Neutrophil (primary cell): ENCODE data around the gene SNAI1.
"Not testable (repeated sequence)": the region's sequence is repeated elsewhere in the genome, so short reads cannot be mapped to it uniquely, and the experiment has no call there.

Experiments used
- H3K27ac ChIP-seq: fragments of 200-600 bp; sonication (generic); 2 replicates; pipeline ENCODE4 v1.5.1; 2016; ENCODE audit warnings: mild to moderate bottlenecking, moderate library complexity
- H3K27me3 ChIP-seq: fragments of 200-600 bp; sonication (generic); 2 replicates; pipeline ENCODE4 v1.6.0; 2016; ENCODE audit warnings: mild to moderate bottlenecking
- H3K36me3 ChIP-seq: fragments of 200-600 bp; sonication (generic); 2 replicates; pipeline ENCODE4 v1.5.1; 2017
- H3K4me1 ChIP-seq, 2 experiments: fragments of 200-600 bp in 1 of 2; sonication (generic) in 1 of 2; 1 replicate in 1 of 2; 2 replicates in 1 of 2; pipeline versions ENCODE4 v1.5.1 to v1.6.1; 2013 to 2016; ENCODE audit warnings: low read depth in 1 of 2, low read length in 1 of 2, mild to moderate bottlenecking in 1 of 2, moderate library complexity in 1 of 2; ENCODE audit not compliant: control insufficient read depth in 1 of 2, insufficient read depth in 1 of 2
- H3K4me3 ChIP-seq, 2 experiments: fragments of 200-600 bp in 1 of 2; sonication (generic) in 1 of 2; 1 replicate in 1 of 2; 2 replicates in 1 of 2; pipeline ENCODE4 v1.5.1; 2013 to 2016; ENCODE audit warnings: low read depth in 1 of 2, low read length in 1 of 2, mild to moderate bottlenecking in 1 of 2, moderate library complexity in 1 of 2
- H3K9me3 ChIP-seq: fragments of 200-600 bp; sonication (generic); 2 replicates; pipeline ENCODE4 v1.5.1; 2016
- CTCF ChIP-seq: fragments of 200-600 bp; sonication (generic); IDR thresholded peaks from 2 replicates; pipeline ENCODE4 v1.5.1; 2016; ENCODE audit warnings: antibody characterized with exemption

SNAI1 gene

DNA sequence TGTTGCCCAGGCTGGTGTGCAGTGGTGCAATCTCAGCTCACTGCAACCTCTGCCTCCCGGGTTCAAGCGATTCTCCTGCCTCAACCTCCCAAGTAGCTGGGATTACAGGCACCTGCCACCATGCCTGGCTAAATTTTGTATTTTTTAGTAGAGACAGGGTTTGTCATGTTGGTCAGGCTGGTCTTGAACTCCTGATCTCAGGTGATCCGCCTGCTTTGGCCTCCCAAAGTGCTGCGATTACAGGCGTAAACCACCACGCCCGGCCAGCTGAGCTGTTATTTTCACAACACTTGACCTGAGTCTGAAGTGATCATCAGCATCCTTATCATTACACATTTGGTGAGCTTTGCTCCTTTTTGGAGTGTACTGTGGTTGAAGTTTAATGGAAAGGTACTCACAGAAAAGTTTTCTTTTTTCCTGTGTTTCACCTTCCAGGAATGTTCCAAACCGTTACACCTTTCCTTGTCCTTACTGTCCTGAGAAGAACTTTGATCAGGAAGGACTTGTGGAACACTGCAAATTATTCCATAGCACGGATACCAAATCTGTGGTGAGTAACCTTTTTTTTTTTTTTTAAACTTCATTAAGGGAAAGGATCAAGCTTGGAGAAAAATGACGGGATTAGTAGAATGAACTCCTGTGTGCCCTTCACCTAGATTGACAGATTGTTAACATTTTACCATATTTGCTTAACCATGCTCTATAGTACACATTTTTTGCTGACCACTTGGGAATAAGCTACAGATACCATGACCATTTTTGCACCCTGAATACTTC, 36.9 kb upstream of the SNAI1 start:
- Histone ChIP-seq H3K4me1 (no peaks in the 10 kb centered on the region), H3K9me3 (no peaks in the 10 kb centered on the region), H3K4me3 (no peak overlapping the region), H3K36me3 (peaks cover 85% of the 10 kb centered on the region), H3K27ac (no peak overlapping the region), H3K27me3 (no peaks in the 10 kb centered on the region)
- no peak for TF ChIP-seq CTCF

DNA sequence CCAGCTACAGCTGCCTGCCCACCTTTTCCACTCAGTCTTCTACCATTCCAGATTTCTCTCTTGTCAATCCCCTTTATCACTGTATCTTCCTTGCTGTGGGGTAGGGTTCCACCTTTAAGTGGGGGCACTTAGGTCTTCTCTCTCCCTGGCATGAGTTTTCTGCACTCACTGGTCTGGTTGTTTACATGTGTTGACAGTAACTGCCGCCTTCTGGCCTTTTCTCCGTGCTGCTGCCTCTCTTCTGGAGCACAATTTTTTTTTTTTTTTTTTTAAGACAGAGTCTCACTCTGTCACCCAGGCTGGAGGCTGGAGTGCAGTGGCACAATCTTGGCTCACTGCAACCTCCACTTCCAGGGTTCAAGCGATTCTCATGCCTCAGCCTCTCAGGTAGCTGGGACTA, 34.6 kb upstream of the SNAI1 start:
- no peak for TF ChIP-seq CTCF
- Histone ChIP-seq H3K27ac (no peak overlapping the region), H3K27me3 (no peaks in the 10 kb centered on the region), H3K9me3 (no peaks in the 10 kb centered on the region), H3K36me3 (peaks cover 87% of the 10 kb centered on the region), H3K4me3 (no peak overlapping the region), H3K4me1 (no peaks in the 10 kb centered on the region)

GRCh38 chr20:49948809-49949507, 33.8 kb upstream of the SNAI1 start:
- H3K36me3 ChIP-seq, result peaks cover 91% of the 10 kb centered on the region
- TF ChIP-seq CTCF, result no peak
- no peak overlapping the region for H3K27ac ChIP-seq
- no peak overlapping the region for H3K4me3 ChIP-seq
- H3K4me1 ChIP-seq, result no peaks in the 10 kb centered on the region
- H3K9me3 ChIP-seq, result no peaks in the 10 kb centered on the region
- H3K27me3 ChIP-seq, result no peaks in the 10 kb centered on the region

GRCh38 chr20:49951151-49951550, 31.6 kb upstream of the SNAI1 start:
- H3K36me3 ChIP-seq, result peaks cover 98% of the 10 kb centered on the region
- no peak overlapping the region for H3K27ac ChIP-seq
- no peaks in the 10 kb centered on the region for H3K9me3 ChIP-seq
- H3K4me3 ChIP-seq, result no peak overlapping the region
- no peaks in the 10 kb centered on the region for H3K4me1 ChIP-seq
- TF ChIP-seq CTCF, result no peak
- H3K27me3 ChIP-seq, result no peaks in the 10 kb centered on the region

GRCh38 chr20:49955167-49955566, 27.6 kb upstream of the SNAI1 start:
- Histone ChIP-seq H3K9me3 (no peaks in the 10 kb centered on the region), H3K36me3 (peaks cover 96% of the 10 kb centered on the region), H3K4me1 (no peaks in the 10 kb centered on the region), H3K27me3 (no peaks in the 10 kb centered on the region), H3K27ac (no peak overlapping the region), H3K4me3 (no peak overlapping the region)
- TF ChIP-seq CTCF, result no peak

DNA sequence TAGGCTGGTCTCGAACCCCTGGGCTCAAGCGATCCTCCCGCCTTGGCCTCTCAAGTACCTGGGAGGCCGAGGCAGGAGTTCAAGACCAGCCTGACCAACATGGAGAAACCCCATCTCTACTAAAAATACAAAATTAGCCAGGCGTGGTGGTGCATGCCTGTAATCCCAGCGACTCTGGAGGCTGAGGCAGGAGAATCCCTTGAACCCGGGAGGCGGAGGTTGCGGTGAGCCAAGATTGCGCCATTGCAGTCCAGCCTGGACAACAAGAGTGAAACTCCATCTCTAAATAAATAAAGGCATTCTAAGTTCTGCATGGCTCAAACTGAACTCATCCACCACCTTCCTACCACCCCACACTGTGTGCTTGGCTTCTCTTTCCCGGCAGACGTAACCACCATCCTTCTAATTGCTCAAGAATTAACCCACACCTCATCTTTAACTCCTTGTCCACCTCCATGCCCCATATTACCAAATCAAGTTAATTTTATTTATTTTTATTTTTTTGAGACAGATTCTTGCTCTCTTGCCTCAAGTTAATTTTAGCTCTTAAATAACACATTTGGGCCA, 26.9 kb upstream of the SNAI1 start:
- not testable (repeated sequence) for H3K9me3 ChIP-seq, H3K4me3 ChIP-seq, H3K27ac ChIP-seq, H3K27me3 ChIP-seq, H3K4me1 ChIP-seq
- H3K36me3 ChIP-seq, result peaks cover 88% of the 10 kb centered on the region
